Left ventricle myocardium inferior (tissue), 1 donor: ENCODE measurements around the gene NMNAT2. TPM values are rescaled to one million over a fixed set of nuclear protein-coding genes. Genes with fewer than 3 reads are reported as not detected.
A peak's percentile ranks its signal among the peaks of the same experiment; 100 is the strongest.

Source experiments
- DNase-seq: peaks from one replicate; pipeline ENCODE4 v3.0.0-alpha.2; 2020
- H3K27ac ChIP-seq: fragments of 200-600 bp; replicated peaks from 2 replicates; pipeline ENCODE4 v1.8.0; 2021
- H3K27me3 ChIP-seq: fragments of 200-600 bp; 2 replicates; pipeline ENCODE4 v1.8.0; 2021; ENCODE audit warnings: low read depth
- H3K36me3 ChIP-seq: fragments of 200-600 bp; 2 replicates; pipeline ENCODE4 v1.8.0; 2021
- H3K4me1 ChIP-seq: fragments of 200-600 bp; 2 replicates; pipeline ENCODE4 v1.8.0; 2021
- H3K4me3 ChIP-seq: fragments of 200-600 bp; 2 replicates; pipeline ENCODE4 v1.8.0; 2021; ENCODE audit warnings: mild to moderate bottlenecking, moderate library complexity
- H3K9me3 ChIP-seq: fragments of 200-600 bp; replicated peaks from 2 replicates; pipeline ENCODE4 v1.8.0; 2021
- CTCF ChIP-seq: fragments of 200-600 bp; IDR thresholded peaks from 2 replicates; pipeline ENCODE4 v1.8.0; 2021; ENCODE audit warnings: antibody characterized with exemption, mild to moderate bottlenecking, borderline replicate concordance
- intact Hi-C: fragments of 100-400 bp; cut with micrococcal nuclease; formaldehyde crosslinking; loops from one replicate; pipeline ENCODE4 v1.11.0; 2022
- total RNA-seq: library from RNA; stranded (reverse); fragmentation: NEBNext Ultra II Directional; extraction: Animal tissue kit (Norgen Biotek cat#: 25700); gene quantifications from one replicate; pipeline ENCODE4 v1.2.1, GENCODE V29; 2021
- donor health status: DM: no; HTN: yes; CAD: no; lungs with severe emphysema.

Gene NMNAT2
- total RNA-seq, 1 donor from 2014 or later: 3.4 TPM

DNA sequence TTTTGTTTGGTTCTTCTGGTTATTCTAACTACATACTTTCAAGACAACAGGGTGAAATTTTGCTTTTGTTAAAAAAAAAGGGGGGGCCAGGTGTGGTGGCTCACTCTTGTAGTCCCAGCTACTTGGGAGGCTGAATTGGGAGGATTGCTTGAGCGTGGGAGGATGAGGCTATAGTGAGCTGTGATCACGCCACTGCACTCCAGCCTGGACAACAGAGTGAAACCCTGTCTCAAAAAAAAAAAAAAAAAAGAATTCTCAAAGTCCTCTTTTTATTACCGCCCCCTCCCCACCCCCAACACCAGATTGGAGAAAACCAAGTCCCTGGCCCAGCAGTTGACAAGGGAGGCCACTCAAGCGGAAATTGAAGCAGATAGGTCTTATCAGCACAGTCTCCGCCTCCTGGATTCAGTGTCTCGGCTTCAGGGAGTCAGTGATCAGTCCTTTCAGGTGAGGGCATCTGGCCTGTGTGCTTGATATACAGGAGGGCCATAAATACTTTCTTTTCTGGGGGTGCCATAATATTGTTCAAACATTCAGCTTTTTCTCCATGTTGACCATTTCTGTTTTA lies 181.9 kb downstream of the NMNAT2 start:
- H3K27ac ChIP-seq: peak overlapping the region; percentile 86

GRCh38 chr1:183235503-183235902 lies 182.7 kb downstream of the NMNAT2 start:
- Histone ChIP-seq H3K4me3 (peak overlapping the region; percentile 52), H3K4me1 (peaks cover 25% of the 10 kb centered on the region), H3K9me3 (no peaks in the 10 kb centered on the region), H3K36me3 (no peaks in the 10 kb centered on the region), H3K27me3 (no peaks in the 10 kb centered on the region), H3K27ac (peak overlapping the region; percentile 86)
- TF ChIP-seq CTCF: no peak
- DNase-seq: no peak
- intact Hi-C loops: no loop called here

More for the DNA sequence above, 181.9 kb downstream of the NMNAT2 start:
- H3K27me3 ChIP-seq: no peaks in the 10 kb centered on the region
- H3K4me3 ChIP-seq: no peak overlapping the region
- H3K9me3 ChIP-seq: no peaks in the 10 kb centered on the region
- no peaks in the 10 kb centered on the region for H3K36me3 ChIP-seq
- DNase-seq: no peak
- no peak for TF ChIP-seq CTCF
- intact Hi-C loops: no loop called here
- peaks cover 25% of the 10 kb centered on the region for H3K4me1 ChIP-seq

DNA sequence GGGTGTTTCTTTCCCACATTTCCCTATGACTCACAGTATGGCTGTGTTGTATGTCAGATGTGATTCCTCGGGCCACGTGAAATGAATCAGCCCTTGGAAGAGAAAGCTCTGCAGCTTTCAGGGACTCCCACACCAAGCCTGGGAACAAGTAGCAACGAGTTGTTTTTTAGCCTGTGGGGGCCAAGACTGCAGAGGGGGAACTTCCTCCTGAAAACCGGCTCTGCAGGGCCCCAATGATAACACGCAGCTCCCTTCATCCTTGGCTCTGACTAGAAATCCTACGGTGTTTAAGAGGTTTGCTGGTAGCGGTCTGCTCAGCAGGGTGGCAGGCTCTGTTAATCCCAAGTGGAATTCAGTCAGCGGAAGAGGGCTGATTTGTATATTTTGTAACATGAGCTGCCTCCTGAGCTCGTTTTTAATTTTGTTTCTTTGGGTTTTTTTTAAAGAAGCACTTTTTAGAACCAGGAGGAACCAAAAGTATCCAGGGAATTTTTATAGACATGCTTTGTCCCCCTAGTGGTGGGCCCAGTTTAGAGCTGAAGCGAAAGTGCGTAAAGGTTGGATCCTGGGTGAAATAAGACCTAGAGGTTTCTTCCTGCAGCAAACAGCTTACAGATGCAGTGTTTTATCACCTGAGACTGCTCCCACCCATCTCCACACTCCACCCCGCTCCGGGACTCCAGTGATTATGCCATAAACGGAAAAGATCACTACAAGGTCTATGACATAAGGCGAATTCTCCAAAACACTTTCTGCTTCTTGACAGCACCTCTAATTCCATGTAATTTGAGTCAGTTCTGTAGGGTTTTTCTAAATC lies 183.3 kb downstream of the NMNAT2 start:
- no peaks in the 10 kb centered on the region for H3K36me3 ChIP-seq
- DNase-seq: peak; percentile 56
- H3K4me3 ChIP-seq: peak overlapping the region; percentile 52
- H3K9me3 ChIP-seq: no peaks in the 10 kb centered on the region
- no peaks in the 10 kb centered on the region for H3K27me3 ChIP-seq
- intact Hi-C loops: no loop called here
- TF ChIP-seq CTCF: peak; percentile 71
- peaks cover 25% of the 10 kb centered on the region for H3K4me1 ChIP-seq
- peak overlapping the region; percentile 86 for H3K27ac ChIP-seq

GRCh38 chr1:183233113-183233512 lies 185.1 kb downstream of the NMNAT2 start:
- H3K27ac ChIP-seq: peak overlapping the region; percentile 86
- no peak for DNase-seq
- H3K4me1 ChIP-seq: peaks cover 16% of the 10 kb centered on the region
- H3K4me3 ChIP-seq: no peak overlapping the region
- no peaks in the 10 kb centered on the region for H3K36me3 ChIP-seq
- no peaks in the 10 kb centered on the region for H3K27me3 ChIP-seq
- TF ChIP-seq CTCF: no peak
- H3K9me3 ChIP-seq: no peaks in the 10 kb centered on the region
- intact Hi-C loops: no loop called here

DNA sequence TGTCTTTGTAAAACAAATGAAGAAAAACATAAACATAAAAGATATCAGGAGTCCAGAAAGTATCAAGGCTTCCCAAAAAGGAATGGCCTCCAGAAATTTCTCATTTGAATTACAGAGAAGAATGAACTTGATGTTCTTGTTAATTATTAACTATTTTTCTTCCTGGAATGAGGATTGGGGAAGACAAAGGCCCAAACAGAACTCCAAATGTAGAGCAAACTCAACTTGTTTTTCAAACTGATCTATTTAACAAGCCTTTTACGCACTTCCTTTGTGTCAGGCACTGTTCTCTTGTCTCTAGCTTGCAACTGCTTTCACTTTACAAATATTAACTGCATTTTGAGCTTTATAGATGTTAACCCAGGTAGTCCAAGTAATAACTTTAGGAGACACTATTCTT lies 186.6 kb downstream of the NMNAT2 start:
- Histone ChIP-seq H3K4me3 (no peak overlapping the region), H3K27me3 (no peaks in the 10 kb centered on the region), H3K4me1 (peaks cover 20% of the 10 kb centered on the region), H3K27ac (no peak overlapping the region), H3K36me3 (no peaks in the 10 kb centered on the region), H3K9me3 (no peaks in the 10 kb centered on the region)
- no peak for TF ChIP-seq CTCF
- DNase-seq: no peak
- intact Hi-C loops: no loop called here
